Suprapubic skin (tissue), 4 donors: ENCODE data around the gene NSG2. TPM values are rescaled to one million over a fixed set of nuclear protein-coding genes. Genes with fewer than 3 reads are reported as not detected.

Source experiments
- DNase-seq, 2 donors: peaks; one replicate each; pipeline ENCODE4 v3.0.0-alpha.2; 2019; ENCODE audit warnings: low spot score in 2 of 2
- H3K27ac ChIP-seq: fragments of 200-600 bp; sonication (generic); one replicate; pipeline ENCODE4 v1.5.1; 2019
- H3K27me3 ChIP-seq: fragments of 200-600 bp; sonication (generic); one replicate; pipeline ENCODE4 v1.5.1; 2019
- H3K36me3 ChIP-seq: fragments of 200-600 bp; sonication (generic); one replicate; pipeline ENCODE4 v1.5.1; 2019
- H3K4me1 ChIP-seq: fragments of 200-600 bp; sonication (generic); one replicate; pipeline ENCODE4 v1.5.1; 2019
- H3K4me3 ChIP-seq: fragments of 200-600 bp; sonication (generic); one replicate; pipeline ENCODE4 v1.5.1; 2019; ENCODE audit warnings: mild to moderate bottlenecking
- H3K9me3 ChIP-seq: fragments of 200-600 bp; sonication (generic); one replicate; pipeline ENCODE4 v1.5.1; 2019
- CTCF ChIP-seq, 2 donors: fragments of 200-600 bp in 1 of 2; fragments of 450-650 bp in 1 of 2; sonication (generic) in 1 of 2; IDR thresholded peaks; one replicate each; pipeline ENCODE4 v1.5.1; 2016 to 2019; ENCODE audit warnings: antibody characterized with exemption in 2 of 2, mild to moderate bottlenecking in 1 of 2, moderate library complexity in 1 of 2
- EP300 ChIP-seq: sonication (generic); formaldehyde crosslinking; IDR thresholded peaks from one replicate; pipeline ENCODE4 v1.6.1; 2017; ENCODE audit warnings: antibody characterized with exemption
- POLR2A ChIP-seq, 2 donors: fragments of 450-650 bp; IDR thresholded peaks; one replicate each; pipeline ENCODE4 v1.6.1; 2017; ENCODE audit warnings: antibody characterized with exemption in 2 of 2, mild to moderate bottlenecking in 2 of 2, moderate library complexity in 2 of 2
- POLR2AphosphoS5 ChIP-seq, 3 donors: sonication (generic); formaldehyde crosslinking; IDR thresholded peaks; one replicate each; pipeline ENCODE4 v1.6.1; 2017; ENCODE audit warnings: antibody characterized with exemption in 3 of 3
- WGBS: methylation state at CpG from one replicate; pipeline ENCODE4 v1.1.5; 2018; 5-methylcytosine and 5-hydroxymethylcytosine counted together
- total RNA-seq, 4 donors: library from RNA; depleted of rRNA; stranded (reverse); fragments of >200 nt; gene quantifications; one replicate each; pipeline ENCODE4 v1.1.0, GENCODE V29; 2016

NSG2 gene
- total RNA-seq, 4 donors from 2014 or later: not detected

GRCh38 chr5:174109698-174110260, 64.3 kb downstream of the NSG2 start:
- Histone ChIP-seq H3K27me3 (peaks cover 6% of the 10 kb centered on the region), H3K4me1 (no peaks in the 10 kb centered on the region), H3K36me3 (no peaks in the 10 kb centered on the region), H3K4me3 (no peak overlapping the region), H3K9me3 (no peaks in the 10 kb centered on the region), H3K27ac (no peak overlapping the region)
- WGBS: 72% methylated on average over 10 of the region's 10 CpGs
- no peak for DNase-seq
- no peak for TF ChIP-seq POLR2AphosphoS5 (IDR thresholded peaks at IDR 0.05)
- TF ChIP-seq CTCF (IDR thresholded peaks at IDR 0.05): no peak
- no peak for TF ChIP-seq POLR2A (IDR thresholded peaks at IDR 0.05)

GRCh38 chr5:174110310-174110709, 64.8 kb downstream of the NSG2 start:
- DNase-seq: no peak
- 88% methylated on average over 7 of the region's 7 CpGs for WGBS
- peaks cover 10% of the 10 kb centered on the region for H3K27me3 ChIP-seq
- no peaks in the 10 kb centered on the region for H3K9me3 ChIP-seq
- no peak overlapping the region for H3K4me3 ChIP-seq
- no peak for TF ChIP-seq POLR2AphosphoS5 (IDR thresholded peaks at IDR 0.05)
- TF ChIP-seq EP300: no peak
- TF ChIP-seq CTCF (IDR thresholded peaks at IDR 0.05): no peak
- TF ChIP-seq POLR2A (IDR thresholded peaks at IDR 0.05): no peak
- H3K27ac ChIP-seq: no peak overlapping the region
- no peaks in the 10 kb centered on the region for H3K36me3 ChIP-seq
- H3K4me1 ChIP-seq: no peaks in the 10 kb centered on the region

GRCh38 chr5:174111287-174111973, 65.9 kb downstream of the NSG2 start:
- 73% methylated on average over 13 of the region's 13 CpGs for WGBS
- no peak for DNase-seq
- Histone ChIP-seq H3K27me3 (peaks cover 10% of the 10 kb centered on the region), H3K4me3 (no peak overlapping the region), H3K27ac (no peak overlapping the region), H3K36me3 (no peaks in the 10 kb centered on the region), H3K4me1 (no peaks in the 10 kb centered on the region), H3K9me3 (no peaks in the 10 kb centered on the region)
- TF ChIP-seq EP300 (no peak), POLR2A (IDR thresholded peaks at IDR 0.05) (no peak), CTCF (IDR thresholded peaks at IDR 0.05) (no peak), POLR2AphosphoS5 (IDR thresholded peaks at IDR 0.05) (no peak)

- Histone ChIP-seq H3K36me3 (no peaks in the 10 kb centered on the region), H3K27ac (no peak overlapping the region), H3K4me3 (no peak overlapping the region), H3K27me3 (peaks cover 6% of the 10 kb centered on the region), H3K9me3 (no peaks in the 10 kb centered on the region), H3K4me1 (no peaks in the 10 kb centered on the region)
- TF ChIP-seq POLR2AphosphoS5 (IDR thresholded peaks at IDR 0.05): no peak
- no peak for TF ChIP-seq CTCF (IDR thresholded peaks at IDR 0.05)
- TF ChIP-seq POLR2A (IDR thresholded peaks at IDR 0.05): no peak
- no peak for TF ChIP-seq EP300
- 90% methylated on average over 7 of the region's 7 CpGs for WGBS
- no peak for DNase-seq
These were observed 69.7 kb downstream of the NSG2 start for GRCh38 chr5:174115226-174115625.

- DNase-seq: no peak
- no peaks in the 10 kb centered on the region for H3K4me1 ChIP-seq
- no peaks in the 10 kb centered on the region for H3K9me3 ChIP-seq
- H3K4me3 ChIP-seq: no peak overlapping the region
- H3K27ac ChIP-seq: no peak overlapping the region
- TF ChIP-seq POLR2A (IDR thresholded peaks at IDR 0.05) (no peak), POLR2AphosphoS5 (IDR thresholded peaks at IDR 0.05) (no peak), CTCF (IDR thresholded peaks at IDR 0.05) (no peak), EP300 (no peak)
- 74% methylated on average over 9 of the region's 9 CpGs for WGBS
- no peaks in the 10 kb centered on the region for H3K36me3 ChIP-seq
- H3K27me3 ChIP-seq: peaks cover 4% of the 10 kb centered on the region
These were observed 73.4 kb downstream of the NSG2 start for GRCh38 chr5:174118823-174119467.
